ENCODE measurements around the gene ADAMTS15. TPM values are rescaled to one million over a fixed set of nuclear protein-coding genes. Genes with fewer than 3 reads are reported as not detected.
A peak's percentile ranks its signal among the peaks of the same experiment; 100 is the strongest.

Gene ADAMTS15, protein sequence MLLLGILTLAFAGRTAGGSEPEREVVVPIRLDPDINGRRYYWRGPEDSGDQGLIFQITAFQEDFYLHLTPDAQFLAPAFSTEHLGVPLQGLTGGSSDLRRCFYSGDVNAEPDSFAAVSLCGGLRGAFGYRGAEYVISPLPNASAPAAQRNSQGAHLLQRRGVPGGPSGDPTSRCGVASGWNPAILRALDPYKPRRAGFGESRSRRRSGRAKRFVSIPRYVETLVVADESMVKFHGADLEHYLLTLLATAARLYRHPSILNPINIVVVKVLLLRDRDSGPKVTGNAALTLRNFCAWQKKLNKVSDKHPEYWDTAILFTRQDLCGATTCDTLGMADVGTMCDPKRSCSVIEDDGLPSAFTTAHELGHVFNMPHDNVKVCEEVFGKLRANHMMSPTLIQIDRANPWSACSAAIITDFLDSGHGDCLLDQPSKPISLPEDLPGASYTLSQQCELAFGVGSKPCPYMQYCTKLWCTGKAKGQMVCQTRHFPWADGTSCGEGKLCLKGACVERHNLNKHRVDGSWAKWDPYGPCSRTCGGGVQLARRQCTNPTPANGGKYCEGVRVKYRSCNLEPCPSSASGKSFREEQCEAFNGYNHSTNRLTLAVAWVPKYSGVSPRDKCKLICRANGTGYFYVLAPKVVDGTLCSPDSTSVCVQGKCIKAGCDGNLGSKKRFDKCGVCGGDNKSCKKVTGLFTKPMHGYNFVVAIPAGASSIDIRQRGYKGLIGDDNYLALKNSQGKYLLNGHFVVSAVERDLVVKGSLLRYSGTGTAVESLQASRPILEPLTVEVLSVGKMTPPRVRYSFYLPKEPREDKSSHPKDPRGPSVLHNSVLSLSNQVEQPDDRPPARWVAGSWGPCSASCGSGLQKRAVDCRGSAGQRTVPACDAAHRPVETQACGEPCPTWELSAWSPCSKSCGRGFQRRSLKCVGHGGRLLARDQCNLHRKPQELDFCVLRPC
- total RNA-seq, result 10 to 100 TPM in 8 of 9 donors, 1 to 10 TPM in 1; 5.3 to 36.5 (median 16.7) TPM
- polyA plus RNA-seq, result 10 to 100 TPM; 11.4 to 71.0 TPM
- long read RNA-seq, donor 1, partial matches to known transcripts, result 2 of 8 reads
- long read RNA-seq, donor 1, other reads (novel, unspliced or antisense), result 6 of 8 reads
- long read RNA-seq, donor 2, partial matches to known transcripts, result 7 of 13 reads
- long read RNA-seq, donor 2, other reads (novel, unspliced or antisense), result 6 of 13 reads
- long read RNA-seq, donor 3, partial matches to known transcripts, result 3 of 3 reads
- long read RNA-seq, donor 3, other reads (novel, unspliced or antisense), result 0 of 3 reads

DNA sequence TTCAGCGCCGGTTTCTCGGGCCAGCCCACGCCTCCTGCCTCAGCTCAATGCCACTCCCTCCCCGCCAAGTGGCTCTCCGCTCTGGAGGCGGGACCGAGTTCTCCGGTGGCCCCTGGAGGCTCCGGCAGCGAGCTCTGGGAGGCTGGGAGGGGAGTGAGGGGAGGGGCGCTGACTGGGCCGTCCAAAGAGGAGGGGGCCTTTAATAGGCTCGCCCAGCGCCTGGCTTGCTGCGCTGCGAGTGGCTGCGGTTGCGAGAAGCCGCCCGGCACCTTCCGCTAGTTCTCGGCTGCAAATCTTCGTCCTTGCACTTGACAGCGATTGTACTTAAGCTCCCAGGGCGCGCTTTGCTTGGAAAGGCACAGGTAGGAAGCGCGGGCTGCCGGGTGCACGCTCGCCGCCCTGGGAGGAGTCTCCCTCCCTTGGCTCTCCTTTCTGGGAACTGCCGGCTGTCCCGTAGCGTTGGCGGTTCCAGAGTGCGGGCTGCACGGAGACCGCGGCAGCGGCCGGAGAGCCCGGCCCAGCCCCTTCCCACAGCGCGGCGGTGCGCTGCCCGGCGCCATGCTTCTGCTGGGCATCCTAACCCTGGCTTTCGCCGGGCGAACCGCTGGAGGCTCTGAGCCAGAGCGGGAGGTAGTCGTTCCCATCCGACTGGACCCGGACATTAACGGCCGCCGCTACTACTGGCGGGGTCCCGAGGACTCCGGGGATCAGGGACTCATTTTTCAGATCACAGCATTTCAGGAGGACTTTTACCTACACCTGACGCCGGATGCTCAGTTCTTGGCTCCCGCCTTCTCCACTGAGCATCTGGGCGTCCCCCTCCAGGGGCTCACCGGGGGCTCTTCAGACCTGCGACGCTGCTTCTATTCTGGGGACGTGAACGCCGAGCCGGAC, at the start of gene ADAMTS15:
ADAMTS15 (plus strand) TSS at position 230 of the 894 bp plus-strand sequence; CDS start at position 559, 329 bp downstream.
- peak; percentile 87 to 96 (median 93) for DNase-seq
- Histone ChIP-seq H3K4me1 (peaks cover 0 to 57% (median 41%) of the 10 kb centered on the region in 12 donors), H3K36me3 (no peaks in the 10 kb centered on the region), H3K27me3 (peaks cover 0 to 21% (median 0%) of the 10 kb centered on the region in 9 donors), H3K27ac (peak within 1 kb of the TSS; percentile 70 to 91 (median 80)), H3K4me3 (peak within 1 kb of the TSS; percentile 63 to 88 (median 80)), H3K9me3 (no peaks in the 10 kb centered on the region)
- ATAC-seq, result peak; percentile 76 to 87 (median 80)
- 0 to 1% (median 1%) methylated on average over 42 to 75 of the region's 75 CpGs for WGBS, 4 donors
- intact Hi-C loops (cut with DNase I), result loop anchor here in 7 of 10 donors (1.0 to 5.0 kb wide), 8 partner anchors 202 to 382 kb away; no protein-coding TSS in a partner anchor
- peak in 1 of 2 donors; percentile 72 for TF ChIP-seq POLR2A (IDR thresholded peaks at IDR 0.05)
- TF ChIP-seq, protein P1, sequence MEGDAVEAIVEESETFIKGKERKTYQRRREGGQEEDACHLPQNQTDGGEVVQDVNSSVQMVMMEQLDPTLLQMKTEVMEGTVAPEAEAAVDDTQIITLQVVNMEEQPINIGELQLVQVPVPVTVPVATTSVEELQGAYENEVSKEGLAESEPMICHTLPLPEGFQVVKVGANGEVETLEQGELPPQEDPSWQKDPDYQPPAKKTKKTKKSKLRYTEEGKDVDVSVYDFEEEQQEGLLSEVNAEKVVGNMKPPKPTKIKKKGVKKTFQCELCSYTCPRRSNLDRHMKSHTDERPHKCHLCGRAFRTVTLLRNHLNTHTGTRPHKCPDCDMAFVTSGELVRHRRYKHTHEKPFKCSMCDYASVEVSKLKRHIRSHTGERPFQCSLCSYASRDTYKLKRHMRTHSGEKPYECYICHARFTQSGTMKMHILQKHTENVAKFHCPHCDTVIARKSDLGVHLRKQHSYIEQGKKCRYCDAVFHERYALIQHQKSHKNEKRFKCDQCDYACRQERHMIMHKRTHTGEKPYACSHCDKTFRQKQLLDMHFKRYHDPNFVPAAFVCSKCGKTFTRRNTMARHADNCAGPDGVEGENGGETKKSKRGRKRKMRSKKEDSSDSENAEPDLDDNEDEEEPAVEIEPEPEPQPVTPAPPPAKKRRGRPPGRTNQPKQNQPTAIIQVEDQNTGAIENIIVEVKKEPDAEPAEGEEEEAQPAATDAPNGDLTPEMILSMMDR (IDR thresholded peaks at IDR 0.05), result peak in 1 of 12 donors; percentile 5

GRCh38 chr11:130399196-130399595, 49.2 kb upstream of the ADAMTS15 start:
- TF ChIP-seq POLR2A (IDR thresholded peaks at IDR 0.05), result no peak
- TF ChIP-seq, protein P1 (IDR thresholded peaks at IDR 0.05), result no peak
- Histone ChIP-seq H3K4me1 (peaks cover 0 to 40% (median 19%) of the 10 kb centered on the region in 12 donors), H3K4me3 (no peak overlapping the region), H3K27ac (no peak overlapping the region), H3K9me3 (no peaks in the 10 kb centered on the region), H3K36me3 (no peaks in the 10 kb centered on the region), H3K27me3 (no peaks in the 10 kb centered on the region)
- intact Hi-C loops (cut with DNase I), result no loop called here
- WGBS, 4 donors, result 86 to 93% (median 91%) methylated on average over 2 of the region's 2 CpGs
- ATAC-seq, result no peak
- DNase-seq, result no peak

- H3K27me3 ChIP-seq, result no peaks in the 10 kb centered on the region
- no peaks in the 10 kb centered on the region for H3K9me3 ChIP-seq
- intact Hi-C loops (cut with DNase I), result loop anchor here in 1 of 10 donors (5.0 kb wide), 2 partner anchors 89 to 189 kb away; partner anchors contain the start of gene ZBTB44
- H3K4me3 ChIP-seq, result no peak overlapping the region
- DNase-seq (peak in 2 of 5 donors; percentile 43 to 49), ATAC-seq (peak in 3 of 4 donors; percentile 37 to 59 (median 47))
- no peaks in the 10 kb centered on the region for H3K36me3 ChIP-seq
- H3K4me1 ChIP-seq, result peaks cover 0 to 41% (median 19%) of the 10 kb centered on the region in 12 donors
- 35 to 51% (median 44%) methylated on average over 13 of the region's 13 CpGs for WGBS, 4 donors
- TF ChIP-seq, protein P1 (IDR thresholded peaks at IDR 0.05), result no peak
- no peak for TF ChIP-seq POLR2A (IDR thresholded peaks at IDR 0.05)
- H3K27ac ChIP-seq, result peak overlapping the region in 8 of 12 donors; percentile 5 to 77 (median 56)
Measured at GRCh38 chr11:130400781-130401483, 47.5 kb upstream of the ADAMTS15 start.

All from heart left ventricle (tissue), 16 donors.